Body of pancreas (tissue), 4 donors: ENCODE results near the gene MYO5A.

Source experiments
- CTCF ChIP-seq, 7 experiments: fragments of 450-650 bp in 4 of 7; fragments of 200-600 bp in 3 of 7; sonication (generic) in 3 of 7; IDR thresholded peaks; one replicate each; pipeline ENCODE4 v1.5.1; 2016 to 2019; ENCODE audit warnings: antibody characterized with exemption in 7 of 7
- POLR2A ChIP-seq, 3 donors: fragments of 450-650 bp; IDR thresholded peaks; one replicate each; pipeline ENCODE4 v1.6.1; 2016; ENCODE audit warnings: antibody characterized with exemption in 3 of 3, mild to moderate bottlenecking in 2 of 3

- TF ChIP-seq POLR2A (IDR thresholded peaks at IDR 0.05) (no peak), CTCF (IDR thresholded peaks at IDR 0.05) (no peak)
These were observed 39.9 kb downstream of the MYO5A start for GRCh38 chr15:52488830-52489229.
